IPS-11a (cell line): Measurements from ENCODE around the gene EXOC7.
A peak's percentile ranks its signal among the peaks of the same experiment; 100 is the strongest.

Source experiments
- H3K4me3 ChIP-seq: one replicate; pipeline ENCODE4 v1.5.1; 2013; ENCODE audit warnings: low read depth, low read length, control low read depth

The EXOC7 gene

GRCh38 chr17:76122431-76123190, 19.0 kb upstream of the EXOC7 start:
- no peak overlapping the region for H3K4me3 ChIP-seq

GRCh38 chr17:76121932-76122430, 18.4 kb upstream of the EXOC7 start:
- no peak overlapping the region for H3K4me3 ChIP-seq

- H3K4me3 ChIP-seq, result no peak overlapping the region
Observed at GRCh38 chr17:76120658-76121008, 17.0 kb upstream of the EXOC7 start.

GRCh38 chr17:76119409-76120371, 16.1 kb upstream of the EXOC7 start:
- no peak overlapping the region for H3K4me3 ChIP-seq

- H3K4me3 ChIP-seq, result no peak overlapping the region
Observed at GRCh38 chr17:76115138-76115754, 11.7 kb upstream of the EXOC7 start.

GRCh38 chr17:76111956-76112355, 8.4 kb upstream of the EXOC7 start:
- no peak overlapping the region for H3K4me3 ChIP-seq

- H3K4me3 ChIP-seq, result no peak overlapping the region
Observed at GRCh38 chr17:76107509-76107908, 3.9 kb upstream of the EXOC7 start.

GRCh38 chr17:76106703-76107102, 3.1 kb upstream of the EXOC7 start:
- H3K4me3 ChIP-seq, result no peak overlapping the region

- no peak overlapping the region for H3K4me3 ChIP-seq
Observed at GRCh38 chr17:76104896-76105231, 1.3 kb upstream of the EXOC7 start.

- H3K4me3 ChIP-seq, result peak overlapping the region; percentile 91
Observed at GRCh38 chr17:76104140-76104895, 731 bp upstream of the EXOC7 start.

- H3K4me3 ChIP-seq, result peak overlapping the region; percentile 91
Observed at GRCh38 chr17:76102944-76103273, 678 bp downstream of the EXOC7 start.

GRCh38 chr17:76097716-76098295, 5.8 kb downstream of the EXOC7 start:
- H3K4me3 ChIP-seq, result no peak overlapping the region

- no peak overlapping the region for H3K4me3 ChIP-seq
Observed at GRCh38 chr17:76095943-76096342, 7.6 kb downstream of the EXOC7 start.

- no peak overlapping the region for H3K4me3 ChIP-seq
Observed at GRCh38 chr17:76094046-76094445, 9.5 kb downstream of the EXOC7 start.

GRCh38 chr17:76092526-76093413, 10.8 kb downstream of the EXOC7 start:
- H3K4me3 ChIP-seq, result no peak overlapping the region

GRCh38 chr17:76091526-76092286, 11.9 kb downstream of the EXOC7 start:
- H3K4me3 ChIP-seq, result no peak overlapping the region

- no peak overlapping the region for H3K4me3 ChIP-seq
Observed at GRCh38 chr17:76090517-76091129, 13.0 kb downstream of the EXOC7 start.
